Measurements from ENCODE around the gene NPY4R. TPM values are rescaled to one million over a fixed set of nuclear protein-coding genes. Genes with fewer than 3 reads are reported as not detected.
"Not testable (repeated sequence)": the region's sequence is repeated elsewhere in the genome, so short reads cannot be mapped to it uniquely, and the experiment has no call there.

The NPY4R gene
- total RNA-seq, 1 donor from 2014 or later, result 0.48 TPM

DNA sequence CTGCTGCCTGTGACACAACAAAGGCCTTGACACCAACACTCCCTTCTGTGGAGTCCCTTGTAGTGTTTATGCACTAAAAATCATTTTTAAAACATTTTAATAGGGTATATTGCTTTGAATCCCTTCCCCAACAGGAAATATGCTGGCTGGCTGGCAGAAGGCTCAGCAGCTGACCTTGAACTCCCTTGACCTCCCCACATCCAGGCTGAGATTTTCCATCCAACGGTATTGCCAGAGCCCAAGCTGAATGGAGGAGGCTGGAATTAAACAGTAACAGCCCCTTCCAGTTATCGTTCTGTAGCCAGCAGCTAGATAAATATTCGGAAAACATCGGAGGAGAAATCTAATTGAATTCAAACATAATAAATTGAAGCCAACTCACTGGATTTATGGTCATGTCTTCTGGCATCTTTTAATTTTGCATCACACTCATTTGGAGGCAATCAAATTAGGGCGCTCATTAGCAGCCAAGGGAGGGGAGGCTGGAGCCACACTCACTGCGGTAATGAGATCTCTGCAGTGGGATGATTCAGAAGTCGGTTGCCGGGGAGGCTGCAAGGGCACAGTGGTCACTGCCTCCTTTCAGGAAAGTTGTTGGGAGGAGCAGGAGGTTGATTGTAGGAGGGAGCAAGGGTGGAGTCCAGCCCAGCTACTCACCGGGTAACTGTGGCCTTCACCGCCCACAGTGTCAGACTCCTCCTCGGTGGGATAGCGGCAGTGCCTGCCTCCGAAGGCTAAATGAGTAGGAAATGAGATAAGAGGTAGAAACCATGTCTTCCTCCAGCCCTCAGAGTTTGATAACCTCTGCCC, 46.0 kb downstream of the NPY4R start:
- H3K4me1 ChIP-seq (ENCODE audit: insufficient read depth, low read length); H3K4me3 Mint-ChIP-seq (ENCODE audit: unreplicated experiment); H3K36me3 Mint-ChIP-seq (ENCODE audit: low read depth, unreplicated experiment); H3K9me3 Mint-ChIP-seq (ENCODE audit: unreplicated experiment); H3K4me3 ChIP-seq (ENCODE audit: insufficient read depth, low read depth, low read length); H3K27me3 ChIP-seq (ENCODE audit: insufficient read depth, low read length); H3K27me3 Mint-ChIP-seq (ENCODE audit: low read depth, unreplicated experiment); H3K27ac ChIP-seq (ENCODE audit: low read depth, low read length); H4K20me1 ChIP-seq (ENCODE audit: insufficient read depth, low read length); FAIRE-seq; H3K9me3 ChIP-seq (ENCODE audit: insufficient read depth, low read depth, low read length); H3K36me3 ChIP-seq (ENCODE audit: insufficient read depth, low read length); H3K4me1 Mint-ChIP-seq (ENCODE audit: low read depth, unreplicated experiment); H3K9ac ChIP-seq (ENCODE audit: low read length); H3K27ac Mint-ChIP-seq (ENCODE audit: unreplicated experiment); DNase-seq (ENCODE audit: low read depth); H3K4me2 ChIP-seq (ENCODE audit: low read length); H2AFZ ChIP-seq (ENCODE audit: low read depth, low read length); H3K79me2 ChIP-seq (ENCODE audit: insufficient read depth, low read length): not testable (repeated sequence)

DNA sequence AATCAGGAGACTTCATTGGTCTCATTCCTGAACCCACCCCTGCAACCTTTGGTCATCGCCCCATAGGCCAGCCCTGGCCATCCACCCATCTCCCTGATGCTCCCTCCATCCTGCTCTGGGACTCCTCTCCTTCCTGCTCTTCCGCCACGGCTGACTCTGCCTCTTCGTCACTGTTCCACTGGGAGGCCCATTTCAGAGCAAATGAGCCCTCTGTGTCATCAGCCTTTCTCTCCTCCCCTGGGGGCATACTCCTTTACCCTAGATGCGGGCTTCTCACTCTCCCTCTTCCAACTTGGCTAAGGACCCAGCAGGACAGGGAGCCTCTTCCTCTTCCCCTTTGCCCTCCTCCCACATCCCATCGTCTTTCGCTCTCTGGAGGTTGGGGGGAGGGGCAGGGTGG, 47.5 kb downstream of the NPY4R start:
- not testable (repeated sequence) for DNase-seq (ENCODE audit: low read depth); H2AFZ ChIP-seq (ENCODE audit: low read depth, low read length); H3K4me3 Mint-ChIP-seq (ENCODE audit: unreplicated experiment); H3K4me2 ChIP-seq (ENCODE audit: low read length); H3K9ac ChIP-seq (ENCODE audit: low read length); H3K27ac ChIP-seq (ENCODE audit: low read depth, low read length); H3K79me2 ChIP-seq (ENCODE audit: insufficient read depth, low read length); H4K20me1 ChIP-seq (ENCODE audit: insufficient read depth, low read length); H3K9me3 Mint-ChIP-seq (ENCODE audit: unreplicated experiment); H3K27ac Mint-ChIP-seq (ENCODE audit: unreplicated experiment); H3K4me3 ChIP-seq (ENCODE audit: insufficient read depth, low read depth, low read length); H3K27me3 Mint-ChIP-seq (ENCODE audit: low read depth, unreplicated experiment); H3K36me3 ChIP-seq (ENCODE audit: insufficient read depth, low read length); H3K4me1 Mint-ChIP-seq (ENCODE audit: low read depth, unreplicated experiment); H3K9me3 ChIP-seq (ENCODE audit: insufficient read depth, low read depth, low read length); H3K4me1 ChIP-seq (ENCODE audit: insufficient read depth, low read length); H3K36me3 Mint-ChIP-seq (ENCODE audit: low read depth, unreplicated experiment); FAIRE-seq; H3K27me3 ChIP-seq (ENCODE audit: insufficient read depth, low read length)

DNA sequence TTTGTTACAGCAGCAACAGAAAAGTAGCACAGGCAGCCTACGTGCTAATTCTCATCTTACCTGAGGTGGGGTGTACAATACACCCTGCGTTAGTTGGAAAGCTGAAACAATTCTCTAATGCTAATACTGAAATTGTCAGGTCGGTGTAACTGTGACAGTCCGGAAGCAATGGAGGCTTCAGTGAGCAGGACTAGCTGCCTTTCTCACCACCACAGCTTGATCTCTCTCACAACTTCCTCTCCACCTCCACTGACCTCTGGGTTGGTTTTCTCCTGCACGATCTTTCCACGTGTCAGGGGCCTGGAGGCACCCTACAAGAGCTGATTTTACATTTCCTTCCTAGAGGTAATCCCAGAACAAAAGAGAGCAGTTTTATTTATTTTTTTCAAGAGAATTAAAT, 50.5 kb downstream of the NPY4R start:
- H3K4me3 ChIP-seq (ENCODE audit: insufficient read depth, low read depth, low read length); FAIRE-seq: not testable (repeated sequence)

DNA sequence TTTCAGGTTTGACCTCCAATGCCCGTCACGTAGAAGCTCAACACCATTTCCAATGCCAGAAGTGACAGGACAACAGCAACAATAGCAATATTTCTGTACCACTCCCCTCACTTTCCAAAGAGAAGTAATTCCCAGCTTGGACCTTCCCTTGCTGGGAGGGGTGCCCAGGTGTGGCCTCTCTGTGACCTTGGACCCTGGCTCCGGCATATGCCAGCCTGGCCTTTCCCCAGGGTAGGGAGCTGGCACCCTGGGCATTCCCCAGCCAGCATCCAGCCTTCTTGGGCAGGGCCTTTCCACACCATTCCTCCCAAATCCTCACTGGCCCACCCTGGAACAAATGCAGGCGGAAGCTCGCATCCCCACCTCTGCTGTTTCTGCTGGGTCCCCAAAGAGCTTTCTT, 53.1 kb downstream of the NPY4R start:
- not testable (repeated sequence) for H3K36me3 Mint-ChIP-seq (ENCODE audit: low read depth, unreplicated experiment); H3K27ac ChIP-seq (ENCODE audit: low read depth, low read length); H2AFZ ChIP-seq (ENCODE audit: low read depth, low read length); DNase-seq (ENCODE audit: low read depth); H3K4me3 ChIP-seq (ENCODE audit: insufficient read depth, low read depth, low read length); FAIRE-seq; H3K9ac ChIP-seq (ENCODE audit: low read length); H4K20me1 ChIP-seq (ENCODE audit: insufficient read depth, low read length); H3K9me3 ChIP-seq (ENCODE audit: insufficient read depth, low read depth, low read length); H3K27ac Mint-ChIP-seq (ENCODE audit: unreplicated experiment); H3K9me3 Mint-ChIP-seq (ENCODE audit: unreplicated experiment); H3K79me2 ChIP-seq (ENCODE audit: insufficient read depth, low read length); H3K27me3 Mint-ChIP-seq (ENCODE audit: low read depth, unreplicated experiment); H3K27me3 ChIP-seq (ENCODE audit: insufficient read depth, low read length); H3K4me1 Mint-ChIP-seq (ENCODE audit: low read depth, unreplicated experiment); H3K4me2 ChIP-seq (ENCODE audit: low read length); H3K4me3 Mint-ChIP-seq (ENCODE audit: unreplicated experiment); H3K4me1 ChIP-seq (ENCODE audit: insufficient read depth, low read length); H3K36me3 ChIP-seq (ENCODE audit: insufficient read depth, low read length)

More for the DNA sequence above, 50.5 kb downstream of the NPY4R start:
- H3K27ac ChIP-seq (ENCODE audit: low read depth, low read length); H3K27me3 ChIP-seq (ENCODE audit: insufficient read depth, low read length); H3K4me1 ChIP-seq (ENCODE audit: insufficient read depth, low read length); H2AFZ ChIP-seq (ENCODE audit: low read depth, low read length); H3K4me2 ChIP-seq (ENCODE audit: low read length); H3K36me3 Mint-ChIP-seq (ENCODE audit: low read depth, unreplicated experiment); H3K9me3 Mint-ChIP-seq (ENCODE audit: unreplicated experiment); H3K4me1 Mint-ChIP-seq (ENCODE audit: low read depth, unreplicated experiment); H3K27me3 Mint-ChIP-seq (ENCODE audit: low read depth, unreplicated experiment); H4K20me1 ChIP-seq (ENCODE audit: insufficient read depth, low read length); DNase-seq (ENCODE audit: low read depth); H3K9me3 ChIP-seq (ENCODE audit: insufficient read depth, low read depth, low read length); H3K9ac ChIP-seq (ENCODE audit: low read length); H3K79me2 ChIP-seq (ENCODE audit: insufficient read depth, low read length); H3K36me3 ChIP-seq (ENCODE audit: insufficient read depth, low read length); H3K27ac Mint-ChIP-seq (ENCODE audit: unreplicated experiment); H3K4me3 Mint-ChIP-seq (ENCODE audit: unreplicated experiment): not testable (repeated sequence)

DNA sequence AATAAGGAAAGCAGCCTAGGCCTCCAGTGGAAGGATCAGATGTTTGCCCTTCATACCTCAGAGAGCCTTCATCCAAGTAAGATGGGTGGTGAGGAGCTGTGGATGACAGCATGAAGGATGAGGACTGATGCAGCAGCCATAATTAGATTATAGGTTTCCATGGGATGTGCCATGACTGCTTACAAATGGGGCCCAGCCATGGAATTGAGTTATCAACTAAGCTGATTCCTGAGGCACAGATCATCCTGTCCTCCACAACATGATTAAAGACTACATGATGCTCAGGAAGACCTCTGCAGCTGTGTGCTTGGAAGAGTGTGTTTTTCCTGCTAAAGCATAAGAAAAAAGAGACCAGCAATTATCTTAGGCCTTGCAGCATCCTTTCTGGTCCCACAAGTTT, 54.6 kb downstream of the NPY4R start:
- DNase-seq (ENCODE audit: low read depth); H3K79me2 ChIP-seq (ENCODE audit: insufficient read depth, low read length); H3K27me3 Mint-ChIP-seq (ENCODE audit: low read depth, unreplicated experiment); H3K9ac ChIP-seq (ENCODE audit: low read length); H3K4me3 Mint-ChIP-seq (ENCODE audit: unreplicated experiment); H3K27me3 ChIP-seq (ENCODE audit: insufficient read depth, low read length); H3K36me3 ChIP-seq (ENCODE audit: insufficient read depth, low read length); H3K4me1 Mint-ChIP-seq (ENCODE audit: low read depth, unreplicated experiment); H3K27ac Mint-ChIP-seq (ENCODE audit: unreplicated experiment); H3K4me1 ChIP-seq (ENCODE audit: insufficient read depth, low read length); H3K4me3 ChIP-seq (ENCODE audit: insufficient read depth, low read depth, low read length); H3K27ac ChIP-seq (ENCODE audit: low read depth, low read length); H3K36me3 Mint-ChIP-seq (ENCODE audit: low read depth, unreplicated experiment); H2AFZ ChIP-seq (ENCODE audit: low read depth, low read length); H3K4me2 ChIP-seq (ENCODE audit: low read length); H4K20me1 ChIP-seq (ENCODE audit: insufficient read depth, low read length); H3K9me3 Mint-ChIP-seq (ENCODE audit: unreplicated experiment); H3K9me3 ChIP-seq (ENCODE audit: insufficient read depth, low read depth, low read length): not testable (repeated sequence)
- peak; percentile 62 for FAIRE-seq

Data from astrocyte (in vitro differentiated cells and primary cell).